WTC11 (cell line): ENCODE data around the gene GALNT3. TPM values are rescaled to one million over a fixed set of nuclear protein-coding genes. Genes with fewer than 3 reads are reported as not detected.

Experiments
- ATAC-seq: fragments of 200-7000 bp; cut with Tn5 transposase; 2 replicates; pipeline ENCODE4 v1.10.0; 2021; ENCODE audit warnings: mild to moderate bottlenecking, moderate library complexity
- CTCF ChIA-PET: fragments of 300-600 bp; sonication (Branson Sonifier 250); formaldehyde crosslinking; loops from one replicate; lab custom pipeline; 2021; ENCODE audit warnings: antibody characterized with exemption; lab: Charles Lee
- POLR2A ChIA-PET: fragments of 350-600 bp; sonication (Branson Sonifier 250); formaldehyde crosslinking; loops from one replicate; lab custom pipeline; 2021; ENCODE audit warnings: antibody characterized with exemption; lab: Charles Lee
- DNase-seq: peaks from one replicate; pipeline ENCODE4 v3.0.0; 2021; ENCODE audit warnings: low spot score
- H3K27ac Mint-ChIP-seq: 2 replicates; pipeline ENCODE4 v1.8.0; 2021; ENCODE audit warnings: mixed read lengths
- H3K27me3 Mint-ChIP-seq: 2 replicates; pipeline ENCODE4 v1.8.0; 2021; ENCODE audit warnings: low read depth, mild to moderate bottlenecking, moderate library complexity, mixed read lengths
- H3K36me3 Mint-ChIP-seq: 2 replicates; pipeline ENCODE4 v1.8.0; 2021; ENCODE audit warnings: mixed read lengths
- H3K4me1 Mint-ChIP-seq: 2 replicates; pipeline ENCODE4 v1.8.0; 2022; ENCODE audit warnings: mixed read lengths
- H3K4me3 Mint-ChIP-seq: 2 replicates; pipeline ENCODE4 v1.8.0; 2021; ENCODE audit warnings: mild to moderate bottlenecking, moderate library complexity, mixed read lengths
- H3K9me3 Mint-ChIP-seq: 2 replicates; pipeline ENCODE4 v1.8.0; 2021; ENCODE audit warnings: mixed read lengths
- AR ChIP-seq: fragments of 250-450 bp; sonication (Bioruptor Pico); IDR thresholded peaks from 2 replicates; pipeline ENCODE4 v1.9.0; 2021; ENCODE audit warnings: mild to moderate bottlenecking
- CREB1 ChIP-seq: sonication (generic); formaldehyde crosslinking; IDR thresholded peaks from 2 replicates; pipeline ENCODE4 v1.8.0; 2023; ENCODE audit warnings: mild to moderate bottlenecking, missing genetic modification reagents
- ELF4 ChIP-seq: sonication (generic); formaldehyde crosslinking; IDR thresholded peaks from 2 replicates; pipeline ENCODE4 v1.8.1; 2022; ENCODE audit warnings: low read depth, mild to moderate bottlenecking, moderate library complexity, missing genetic modification reagents
- GTF2I ChIP-seq: fragments of 250-450 bp; sonication (Bioruptor Pico); conservative IDR thresholded peaks from 2 replicates; pipeline ENCODE4 v1.4.0; 2021; ENCODE audit warnings: mild to moderate bottlenecking
- HMGA2 ChIP-seq: fragments of 250-450 bp; sonication (Bioruptor Pico); IDR thresholded peaks from 2 replicates; pipeline ENCODE4 v1.4.0; 2021; ENCODE audit warnings: mild to moderate bottlenecking, moderate library complexity
- IRF1 ChIP-seq: sonication (generic); formaldehyde crosslinking; IDR thresholded peaks from 2 replicates; pipeline ENCODE4 v1.8.0; 2023; ENCODE audit warnings: missing genetic modification reagents
- IRF2 ChIP-seq: sonication (generic); formaldehyde crosslinking; IDR thresholded peaks from 2 replicates; pipeline ENCODE4 v1.8.0; 2022; ENCODE audit warnings: low read depth, missing genetic modification reagents, borderline replicate concordance
- PREB ChIP-seq: sonication (generic); formaldehyde crosslinking; IDR thresholded peaks from 2 replicates; pipeline ENCODE4 v1.8.1; 2022; ENCODE audit warnings: mild to moderate bottlenecking, missing genetic modification reagents, moderate library complexity, borderline replicate concordance
- SOX15 ChIP-seq: fragments of 250-450 bp; sonication (Bioruptor Pico); IDR thresholded peaks from 2 replicates; pipeline ENCODE4 v1.9.0; 2021; ENCODE audit warnings: mild to moderate bottlenecking
- ZNF281 ChIP-seq: sonication (generic); formaldehyde crosslinking; IDR thresholded peaks from 2 replicates; pipeline ENCODE4 v1.8.0; 2023; ENCODE audit warnings: mild to moderate bottlenecking, missing genetic modification reagents
- ZNF512 ChIP-seq: sonication (generic); formaldehyde crosslinking; IDR thresholded peaks from 2 replicates; pipeline ENCODE4 v1.8.1; 2022; ENCODE audit warnings: missing genetic modification reagents, borderline replicate concordance
- total RNA-seq: library from RNA; stranded (reverse); gene quantifications from 3 replicates; pipeline ENCODE4 v1.2.3, GENCODE V29; 2021

Gene GALNT3
- total RNA-seq, 1 experiment from 2014 or later, result 19.4 TPM

GRCh38 chr2:165835363-165835762 is 41.3 kb upstream of the GALNT3 start:
- no peaks in the 10 kb centered on the region for H3K4me1 Mint-ChIP-seq
- TF ChIP-seq IRF2, result no peak
- TF ChIP-seq, all 79 proteins: peak for 0
- H3K36me3 Mint-ChIP-seq, result no peaks in the 10 kb centered on the region
- ChIA-PET POLR2A (no interaction called here), CTCF (interaction anchor here (0.8 to 1.3 kb wide), 2 partner anchors 39 to 56 kb away, joined by 3 read pairs; no protein-coding TSS in a partner anchor)
- no peak overlapping the region for H3K27ac Mint-ChIP-seq
- H3K9me3 Mint-ChIP-seq, result peaks cover 5% of the 10 kb centered on the region; the same call in 1 of the 2 replicates
- no peak for ATAC-seq
- no peaks in the 10 kb centered on the region for H3K27me3 Mint-ChIP-seq
- no peak for DNase-seq
- no peak overlapping the region for H3K4me3 Mint-ChIP-seq

- Mint-ChIP-seq H3K9me3 (no peaks in the 10 kb centered on the region), H3K36me3 (no peaks in the 10 kb centered on the region), H3K4me3 (no peak overlapping the region), H3K4me1 (no peaks in the 10 kb centered on the region), H3K27ac (no peak overlapping the region), H3K27me3 (no peaks in the 10 kb centered on the region)
- TF ChIP-seq CREB1 (CRISPR knock-in tag), result no peak
- no peak for TF ChIP-seq ELF4 (CRISPR knock-in tag)
- TF ChIP-seq AR (CRISPR knock-in tag), result no peak
- TF ChIP-seq ZNF512 (CRISPR knock-in tag), result no peak
- TF ChIP-seq HMGA2 (CRISPR knock-in tag), result no peak
- no peak for TF ChIP-seq GTF2I
- TF ChIP-seq IRF1 (CRISPR knock-in tag), result no peak
- TF ChIP-seq PREB (CRISPR knock-in tag), result no peak
- no peak for DNase-seq
- CTCF ChIA-PET, result no interaction called here
- ATAC-seq, result no peak
- POLR2A ChIA-PET, result no interaction called here
Measured at GRCh38 chr2:165833156-165833555, 39.1 kb upstream of the GALNT3 start.

- ATAC-seq (no peak), DNase-seq (no peak)
- H3K27me3 Mint-ChIP-seq, result no peaks in the 10 kb centered on the region
- no peaks in the 10 kb centered on the region for H3K4me1 Mint-ChIP-seq
- H3K36me3 Mint-ChIP-seq, result no peaks in the 10 kb centered on the region
- no peak overlapping the region for H3K27ac Mint-ChIP-seq
- CTCF ChIA-PET, result interaction anchor here (0.8 kb wide), 1 partner anchor 20 kb away, joined by 3 read pairs; no protein-coding TSS in a partner anchor
- TF ChIP-seq ZNF281 (CRISPR knock-in tag) (no peak), SOX15 (CRISPR knock-in tag) (no peak)
- POLR2A ChIA-PET, result no interaction called here
- no peak overlapping the region for H3K4me3 Mint-ChIP-seq
- H3K9me3 Mint-ChIP-seq, result no peaks in the 10 kb centered on the region
Measured at GRCh38 chr2:165827921-165828276, 33.9 kb upstream of the GALNT3 start.
